GM19023 (cell line): ENCODE measurements around the gene CNTNAP2.

Source experiments
- ATAC-seq: cut with Tn5 transposase; IDR thresholded peaks from one replicate; pipeline ENCODE4 v1.9.1; 2021; ENCODE audit warnings: mild to moderate bottlenecking, moderate library complexity; ENCODE audit not compliant: unreplicated experiment

Gene CNTNAP2

GRCh38 chr7:146414373-146414772 is 297.8 kb downstream of the CNTNAP2 start:
- no peak for ATAC-seq

DNA sequence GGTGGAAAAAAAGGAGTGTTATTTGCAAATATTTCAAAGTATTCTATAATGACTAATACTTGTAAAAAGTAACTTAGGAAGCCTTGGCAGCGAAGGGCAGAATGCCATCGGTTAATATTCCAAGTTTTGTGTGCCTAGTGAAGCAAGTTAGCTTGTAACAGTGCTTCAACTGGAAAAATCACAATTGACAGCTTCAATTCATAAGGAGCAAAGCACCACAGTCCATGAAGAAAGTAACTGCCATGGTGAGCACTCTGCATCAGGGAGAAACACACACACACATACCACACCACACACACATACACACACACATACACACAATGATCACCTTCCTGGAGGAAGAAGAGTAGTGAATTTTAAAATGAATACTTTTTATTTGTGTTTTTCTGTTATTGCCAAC is 298.3 kb downstream of the CNTNAP2 start:
- ATAC-seq: no peak

DNA sequence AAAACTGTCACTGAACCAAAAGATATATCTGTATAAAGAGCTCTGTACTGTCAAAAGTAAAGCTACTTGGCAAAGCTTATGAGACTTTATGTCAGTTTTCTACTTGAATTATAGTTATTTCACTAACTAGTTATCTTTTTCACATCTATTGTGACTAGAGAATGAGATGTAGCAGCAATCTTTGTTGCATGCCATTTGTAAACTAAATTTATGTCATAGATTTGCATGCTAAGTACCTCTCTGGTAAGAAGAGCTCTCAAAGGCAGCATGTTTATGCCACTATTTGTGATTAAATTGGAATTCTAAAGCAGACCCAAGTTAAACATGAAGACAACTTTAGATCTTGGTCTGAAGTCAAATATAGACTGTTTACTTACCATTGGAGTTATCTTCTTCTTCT is 300.6 kb downstream of the CNTNAP2 start:
- ATAC-seq: no peak

GRCh38 chr7:146423446-146423845 is 306.8 kb downstream of the CNTNAP2 start:
- no peak for ATAC-seq

DNA sequence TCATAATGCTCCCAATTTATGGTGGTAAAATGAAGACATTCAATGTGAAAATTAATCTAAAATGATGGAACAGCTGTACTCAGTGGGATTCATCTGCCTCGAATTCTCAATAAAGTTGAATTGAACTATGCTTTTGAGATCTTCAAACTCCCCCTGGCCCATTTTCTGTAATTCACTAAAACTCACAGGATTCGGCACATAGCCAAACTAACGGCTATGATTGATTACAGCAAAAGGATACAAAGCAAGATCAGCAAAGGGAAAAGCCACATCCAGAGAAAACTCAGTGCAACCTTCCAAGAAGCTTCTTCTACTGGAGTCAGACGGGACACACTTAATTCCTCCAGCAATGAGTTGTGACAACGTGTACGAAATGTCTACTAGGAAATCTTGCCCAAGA is 307.5 kb downstream of the CNTNAP2 start:
- ATAC-seq: no peak

DNA sequence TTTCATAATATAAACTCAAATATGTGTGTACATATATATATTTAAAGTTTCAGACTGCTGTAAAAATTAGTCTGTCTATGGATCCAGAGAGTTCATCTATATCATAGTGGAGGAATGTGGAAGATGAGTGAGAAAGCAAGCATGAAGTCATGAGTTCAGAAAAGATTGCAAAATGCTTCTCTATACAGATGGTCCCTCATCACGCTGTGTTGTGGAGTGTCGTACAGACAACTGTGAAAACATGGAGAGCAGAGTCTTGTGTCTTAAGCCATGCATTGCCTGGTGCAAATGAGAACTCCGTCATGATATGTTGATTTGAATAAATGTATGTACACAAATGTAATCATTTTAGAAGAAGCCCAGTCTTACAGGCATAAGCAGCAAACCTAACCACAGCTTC is 316.9 kb downstream of the CNTNAP2 start:
- ATAC-seq: no peak

GRCh38 chr7:146443102-146443501 is 326.5 kb downstream of the CNTNAP2 start:
- ATAC-seq: no peak

GRCh38 chr7:146449625-146450024 is 333.0 kb downstream of the CNTNAP2 start:
- ATAC-seq: no peak

- ATAC-seq: no peak
These were observed 338.6 kb downstream of the CNTNAP2 start for GRCh38 chr7:146455091-146455655.

DNA sequence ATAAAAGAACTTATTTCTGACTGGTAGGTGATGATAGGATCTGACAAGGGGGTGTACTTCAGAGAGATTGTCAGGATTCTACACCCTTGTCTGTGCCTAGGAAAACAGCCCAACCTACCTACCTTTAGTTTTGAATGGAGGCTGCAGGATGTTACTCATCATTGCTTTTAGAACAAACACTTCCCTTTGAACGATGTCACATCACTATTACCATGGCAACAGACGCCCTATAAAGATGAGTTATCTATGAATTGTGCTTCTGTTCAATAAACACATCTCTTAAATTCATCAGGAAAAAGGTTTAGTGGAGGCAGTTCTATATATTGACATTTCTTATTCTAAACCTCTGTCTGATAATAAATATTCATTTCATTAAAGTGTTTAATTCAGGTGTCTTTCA is 362.4 kb downstream of the CNTNAP2 start:
- ATAC-seq: no peak

- ATAC-seq: no peak
These were observed 369.9 kb downstream of the CNTNAP2 start for GRCh38 chr7:146486519-146486918.

DNA sequence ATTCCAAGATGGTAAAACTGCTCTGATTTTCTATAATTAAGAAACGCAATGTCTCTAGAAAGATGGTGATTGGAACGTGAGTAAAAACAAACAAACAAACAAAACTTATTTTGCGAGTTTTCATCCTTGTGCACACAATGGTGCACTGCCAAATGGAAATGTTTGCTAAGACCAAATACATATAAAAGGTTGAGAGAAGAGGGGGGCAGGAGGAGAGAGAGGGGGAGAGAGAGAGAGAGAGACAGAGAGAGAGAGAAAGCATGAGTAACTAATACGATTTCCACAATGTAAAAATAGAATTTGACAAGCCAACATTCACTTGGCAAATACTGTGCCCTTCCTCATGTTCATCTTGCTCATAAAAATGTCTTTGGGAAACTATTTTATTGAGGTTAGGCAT is 375.4 kb downstream of the CNTNAP2 start:
- ATAC-seq: no peak

DNA sequence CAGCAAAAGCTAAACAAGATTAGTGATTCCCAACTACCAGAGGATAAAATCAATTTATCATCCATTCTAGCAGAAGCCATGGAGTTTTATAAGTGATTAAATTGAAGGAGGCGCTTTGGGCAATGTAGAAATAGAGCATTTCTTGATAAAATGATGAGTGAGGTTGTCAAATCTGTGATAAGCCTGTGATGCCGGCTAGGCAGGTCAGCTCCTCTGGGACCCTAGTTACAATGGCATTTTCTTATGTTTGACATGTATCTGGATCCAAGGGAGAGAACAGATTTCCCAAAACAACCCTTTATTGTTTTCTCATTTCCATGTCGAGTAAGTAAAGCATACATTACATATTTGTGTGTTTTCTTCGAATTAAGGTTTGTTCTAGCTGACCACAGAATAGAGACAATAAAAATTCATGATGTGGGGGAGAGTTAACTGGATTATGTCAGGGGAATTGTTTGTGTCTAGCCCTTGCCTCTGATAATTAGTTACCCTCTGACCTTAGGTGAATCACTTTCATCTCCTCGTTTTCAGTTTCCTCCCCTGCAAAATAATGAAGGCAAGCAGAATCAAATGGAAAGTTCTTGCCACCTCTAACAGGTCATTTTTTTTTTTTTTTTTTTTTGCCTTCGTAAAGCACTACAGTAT is 378.5 kb downstream of the CNTNAP2 start:
- ATAC-seq: no peak

DNA sequence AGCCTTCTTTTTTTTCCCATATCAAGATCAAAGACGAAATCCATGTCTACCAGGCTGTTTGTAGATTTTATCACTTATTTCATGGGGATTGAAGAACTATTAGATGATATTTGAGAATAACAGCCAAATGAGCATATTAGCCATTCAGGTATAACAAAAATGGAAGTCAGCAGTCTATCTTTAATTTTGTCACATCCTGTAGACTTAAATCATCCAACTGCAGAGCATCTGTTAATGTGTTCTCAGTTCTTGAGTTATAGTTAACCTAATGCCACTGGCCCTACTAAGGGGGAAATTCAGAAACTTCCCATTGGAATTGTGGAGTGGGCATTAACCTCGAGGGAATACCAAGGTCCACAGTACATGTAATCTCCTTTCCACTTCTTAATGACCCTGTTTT is 380.1 kb downstream of the CNTNAP2 start:
- ATAC-seq: no peak

DNA sequence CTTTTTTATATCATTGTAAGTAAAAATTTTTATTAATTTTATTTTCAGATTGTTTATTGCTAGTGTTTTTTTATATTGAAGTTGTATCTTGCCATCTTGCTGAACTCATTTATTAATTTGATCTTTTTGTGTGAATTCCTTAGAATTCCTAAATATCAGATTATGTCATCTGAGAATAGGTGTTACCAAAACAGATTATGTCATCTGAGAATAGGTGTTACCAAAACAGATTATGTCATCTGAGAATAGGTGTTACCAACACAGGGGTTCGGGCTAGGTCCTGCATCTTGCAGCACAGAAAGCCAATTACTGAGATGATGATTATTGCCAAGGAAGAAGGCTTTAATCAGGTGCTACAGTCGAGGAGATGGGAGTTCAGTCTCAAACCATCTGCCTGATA is 383.4 kb downstream of the CNTNAP2 start:
- no peak for ATAC-seq

GRCh38 chr7:146503844-146504243 is 387.2 kb downstream of the CNTNAP2 start:
- ATAC-seq: no peak

GRCh38 chr7:146510088-146510680 is 393.6 kb downstream of the CNTNAP2 start:
- no peak for ATAC-seq

DNA sequence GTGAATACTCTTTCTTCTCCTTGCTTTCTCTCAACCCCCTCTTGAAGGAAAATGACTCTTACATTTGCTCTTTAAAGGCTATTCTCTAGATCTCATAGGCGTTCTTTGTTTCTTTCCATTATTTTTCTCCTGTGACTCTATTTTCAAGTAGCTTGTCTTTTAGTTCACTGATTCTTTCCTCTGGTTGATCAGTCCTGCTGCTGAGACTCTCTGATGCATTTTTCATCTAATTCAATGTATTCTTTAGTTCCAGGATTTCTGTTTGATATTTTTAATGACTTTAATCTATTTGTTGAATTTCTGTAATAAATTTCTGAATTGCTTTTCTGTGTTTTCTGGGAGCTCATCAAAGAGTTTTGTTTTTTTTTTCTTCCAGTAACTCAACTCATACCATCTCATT is 397.7 kb downstream of the CNTNAP2 start:
- no peak for ATAC-seq

DNA sequence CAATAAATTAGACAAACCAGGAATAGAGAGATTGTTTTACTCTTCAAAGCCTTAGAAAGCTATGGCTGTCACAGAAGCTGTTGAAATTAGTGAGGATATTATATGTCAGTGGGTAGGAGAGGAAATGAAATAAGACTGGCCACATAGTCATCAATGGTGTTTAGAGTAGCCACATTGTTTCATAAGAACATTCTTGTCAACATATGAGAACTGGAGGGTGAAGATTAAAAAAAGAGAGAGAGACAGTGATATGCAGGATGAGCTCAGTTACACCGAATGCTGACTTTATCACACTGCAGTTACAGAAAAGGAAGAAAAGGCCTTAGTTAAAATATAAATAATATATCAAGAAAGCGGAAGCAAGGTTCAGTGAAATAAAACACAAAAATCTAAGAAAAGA is 412.0 kb downstream of the CNTNAP2 start:
- ATAC-seq: no peak

GRCh38 chr7:146539836-146540235 is 423.2 kb downstream of the CNTNAP2 start:
- no peak for ATAC-seq

DNA sequence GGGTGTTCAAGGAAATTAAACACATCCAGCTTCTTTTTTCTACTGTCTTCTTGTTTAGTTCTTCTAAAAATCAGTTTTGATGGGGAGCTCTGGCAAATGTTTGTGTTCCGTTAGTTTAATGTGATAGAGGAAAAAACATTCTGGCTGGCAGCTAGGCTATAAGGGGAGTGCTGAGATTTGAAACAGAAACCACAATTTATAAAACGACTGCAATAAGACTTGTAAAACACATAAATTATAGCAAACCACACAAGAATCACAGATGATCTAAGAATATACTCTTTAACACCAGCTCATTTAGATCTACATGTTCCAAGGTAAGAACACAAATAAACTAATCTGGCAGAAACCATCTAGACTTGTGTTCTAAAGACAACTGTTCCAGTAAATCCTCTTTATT is 425.5 kb downstream of the CNTNAP2 start:
- no peak for ATAC-seq

- no peak for ATAC-seq
These were observed 428.1 kb downstream of the CNTNAP2 start for GRCh38 chr7:146544748-146545147.

DNA sequence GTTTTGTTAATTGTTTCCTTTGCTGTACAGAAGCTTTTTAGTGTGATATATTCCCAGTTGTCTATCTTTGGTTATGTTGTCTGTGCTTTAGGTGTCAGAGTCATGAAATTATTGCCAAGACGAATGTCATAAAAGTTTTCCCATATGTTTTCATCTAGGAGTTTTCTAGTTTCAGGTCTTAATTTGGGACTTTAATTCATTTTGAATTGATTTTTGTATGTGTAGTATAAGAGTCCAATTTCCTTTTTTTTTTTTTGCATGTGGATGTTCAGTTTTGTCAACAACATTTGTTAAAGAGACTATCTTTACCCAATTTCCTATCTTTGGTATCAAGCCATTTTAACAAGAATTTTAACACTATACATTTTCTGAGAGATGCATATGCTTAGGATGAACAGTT is 432.2 kb downstream of the CNTNAP2 start:
- ATAC-seq: no peak
